A172 (cell line): ENCODE measurements around the gene ARHGEF25. TPM values are rescaled to one million over a fixed set of nuclear protein-coding genes. Genes with fewer than 3 reads are reported as not detected.
"Not testable (repeated sequence)": the region's sequence is repeated elsewhere in the genome, so short reads cannot be mapped to it uniquely, and the experiment has no call there.

Source experiments
- DNase-seq: peaks from one replicate; pipeline ENCODE4 v3.0.0-alpha.2; 2015; ENCODE audit warnings: low spot score
- total RNA-seq: library from RNA; depleted of rRNA; stranded (reverse); fragments of >200 nt; shearing (Covaris generic); gene quantifications from 2 replicates; pipeline ENCODE4 v1.2.3, GENCODE V29; 2014

The ARHGEF25 gene
- total RNA-seq, 1 experiment from 2014 or later, result 20.6 TPM

DNA sequence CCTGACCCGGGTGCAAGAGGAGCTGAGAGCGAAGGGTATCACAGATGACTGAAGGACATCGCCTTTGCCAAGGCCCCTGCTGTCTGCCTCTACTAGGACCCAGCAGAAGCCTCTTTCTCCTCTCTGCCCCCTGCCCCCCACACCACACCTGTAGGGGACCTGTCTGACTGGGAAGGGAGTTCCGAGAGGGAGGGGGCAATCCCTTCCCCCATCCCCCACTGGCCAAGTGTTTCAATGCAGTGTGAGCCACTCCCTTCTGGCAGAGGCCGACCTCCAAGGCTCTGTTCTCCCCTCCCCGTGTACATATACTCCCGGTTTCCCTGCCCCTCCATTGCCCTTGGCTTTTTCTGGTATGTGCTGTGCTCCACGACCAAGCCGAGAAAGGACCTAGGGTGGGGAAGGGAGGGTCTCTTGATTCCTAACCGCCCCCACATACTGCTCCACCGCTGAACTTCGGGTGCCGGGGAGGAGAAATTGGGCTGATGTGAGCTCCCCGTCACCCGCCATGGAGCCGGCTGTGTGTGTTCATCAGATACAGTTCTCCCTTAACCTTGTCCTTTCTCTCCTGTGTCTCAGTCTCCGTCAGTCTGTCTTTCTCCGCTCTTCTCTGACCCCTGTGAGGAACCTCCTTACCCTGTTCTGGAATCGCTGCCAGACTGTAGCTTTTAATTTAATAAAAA lies 2.0 kb upstream of the ARHGEF25 start:
- no peak for DNase-seq

DNA sequence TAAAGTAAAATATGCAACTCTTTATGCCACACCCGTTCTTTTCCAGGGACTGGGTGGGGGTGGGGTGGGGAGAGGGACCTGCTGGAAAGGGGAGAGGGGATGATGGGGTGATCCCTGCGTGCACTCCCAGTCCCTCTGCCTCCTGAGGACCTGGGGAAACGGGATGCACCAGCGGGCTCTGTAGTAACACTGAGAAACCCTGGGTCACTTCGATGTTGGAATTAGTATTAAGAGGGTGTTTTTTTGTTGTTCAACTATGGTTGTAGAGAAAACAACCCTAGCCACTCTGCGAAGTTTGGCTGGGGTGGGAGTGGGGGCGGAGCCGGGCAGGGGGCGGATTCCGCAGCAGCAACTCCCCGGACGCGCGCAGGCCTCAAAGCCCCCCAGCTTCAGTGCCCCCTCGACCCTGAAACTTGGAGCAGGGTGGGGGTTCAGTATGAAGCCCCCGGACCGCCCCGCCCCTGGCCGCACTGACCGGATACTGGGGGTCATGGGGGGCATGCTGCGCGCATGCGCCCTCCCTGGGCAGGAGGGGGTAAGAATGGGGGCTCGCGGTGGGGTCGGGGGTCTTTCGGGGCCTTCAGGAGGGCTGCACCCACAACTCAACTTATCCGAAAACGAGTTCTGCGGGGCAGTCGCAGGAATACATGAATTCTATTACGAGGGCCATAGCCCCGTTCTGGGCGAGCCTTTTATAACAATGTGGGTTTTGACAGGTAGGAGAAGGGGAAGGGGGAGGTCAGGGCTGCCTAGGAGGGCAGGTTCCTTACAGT lies 1.3 kb upstream of the ARHGEF25 start:
- no peak for DNase-seq

DNA sequence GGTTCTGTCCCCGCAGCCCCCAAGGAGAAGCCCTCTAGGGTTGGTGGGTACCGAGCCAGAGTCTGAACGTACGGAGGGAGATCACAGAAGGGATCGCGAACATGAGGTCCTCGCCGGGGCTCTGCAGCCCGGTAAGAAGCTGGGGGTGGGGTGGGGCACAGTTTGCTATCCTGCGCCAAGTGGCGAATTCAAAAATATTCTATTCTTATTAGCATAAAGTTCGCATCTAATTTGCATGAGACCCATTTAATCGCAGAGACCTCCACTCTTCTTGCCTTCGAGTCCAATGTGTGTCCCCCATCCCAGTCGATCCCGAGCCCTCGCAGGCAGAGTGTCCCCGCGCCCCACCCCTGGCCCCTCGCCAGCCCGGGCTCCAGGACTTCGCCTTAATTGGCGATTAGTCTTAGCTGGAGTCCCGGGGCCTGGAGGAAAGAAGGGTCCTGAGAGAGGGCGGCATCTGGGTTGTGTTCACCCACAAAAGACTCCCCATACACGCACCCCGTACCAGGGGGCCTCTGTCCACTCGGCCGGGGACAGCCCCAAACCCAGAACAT lies 604 bp upstream of the ARHGEF25 start:
- no peak for DNase-seq

DNA sequence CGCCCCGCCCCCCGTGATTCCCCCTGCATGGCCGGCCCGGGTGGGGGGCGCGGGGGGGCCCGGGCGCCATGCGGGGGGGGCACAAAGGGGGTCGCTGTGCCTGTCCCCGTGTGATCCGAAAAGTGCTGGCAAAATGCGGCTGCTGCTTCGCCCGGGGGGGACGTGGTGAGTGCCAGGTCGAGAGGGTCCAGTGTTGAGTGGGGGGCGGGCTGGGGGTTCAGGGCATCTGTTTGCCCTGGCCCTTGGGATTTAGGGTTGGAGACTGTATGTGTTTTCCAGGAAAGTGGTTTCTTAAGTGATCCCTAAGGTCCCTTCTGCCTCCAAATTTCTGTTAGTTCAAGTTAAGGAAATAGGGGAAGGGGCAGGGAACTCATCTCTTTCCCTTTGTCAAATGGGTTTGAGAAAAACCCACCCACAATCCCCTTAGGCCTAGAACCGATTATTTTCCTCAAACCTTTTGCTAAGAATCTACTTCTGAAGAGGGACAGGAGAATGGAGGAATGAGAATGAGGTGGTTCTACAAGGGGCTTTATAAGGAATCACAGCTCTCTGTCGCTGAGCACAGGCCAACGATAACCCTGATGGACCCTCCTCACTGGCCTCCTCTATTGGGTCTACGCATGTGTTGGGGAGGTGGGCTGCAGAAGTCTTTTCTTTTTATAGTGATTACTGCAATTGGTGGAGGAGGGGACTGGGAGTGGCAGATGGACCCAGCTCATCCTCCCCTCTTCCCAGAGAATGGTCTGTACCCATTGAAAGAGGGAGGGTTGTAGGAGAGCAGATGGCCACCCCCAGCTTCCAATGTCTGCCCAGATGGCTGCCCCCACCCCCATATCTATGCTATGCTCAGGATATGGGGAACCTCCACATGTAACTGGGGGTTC lies 834 bp downstream of the ARHGEF25 start:
- DNase-seq, result no peak

DNA sequence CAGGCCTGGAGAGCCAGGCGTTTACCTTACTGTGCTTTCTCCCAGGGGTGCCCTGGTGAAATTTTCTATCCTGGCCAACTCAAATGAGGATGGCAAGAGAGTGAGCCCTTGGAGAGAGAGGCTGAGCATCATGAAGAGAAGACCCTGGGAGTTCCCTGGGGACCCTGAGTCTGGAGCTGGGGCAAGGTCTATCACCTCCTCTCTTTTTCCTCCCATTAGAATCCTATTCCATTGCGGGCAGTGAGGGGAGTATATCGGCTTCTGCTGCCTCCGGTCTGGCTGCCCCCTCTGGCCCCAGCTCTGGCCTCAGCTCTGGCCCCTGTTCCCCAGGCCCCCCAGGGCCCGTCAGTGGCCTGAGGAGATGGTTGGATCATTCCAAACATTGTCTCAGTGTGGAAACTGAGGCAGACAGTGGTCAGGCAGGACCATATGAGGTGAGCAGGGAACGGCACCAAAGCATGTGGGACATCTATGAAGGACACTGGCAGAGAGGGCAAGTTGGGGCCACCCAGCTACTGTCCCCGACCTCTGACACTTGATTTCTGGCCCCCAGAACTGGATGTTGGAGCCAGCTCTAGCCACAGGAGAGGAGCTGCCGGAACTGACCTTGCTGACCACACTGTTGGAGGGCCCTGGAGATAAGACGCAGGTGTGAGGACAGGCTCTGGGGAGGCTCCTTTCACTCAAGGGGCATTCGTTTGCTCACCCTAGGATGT lies 1.6 kb downstream of the ARHGEF25 start:
- DNase-seq, result no peak

DNA sequence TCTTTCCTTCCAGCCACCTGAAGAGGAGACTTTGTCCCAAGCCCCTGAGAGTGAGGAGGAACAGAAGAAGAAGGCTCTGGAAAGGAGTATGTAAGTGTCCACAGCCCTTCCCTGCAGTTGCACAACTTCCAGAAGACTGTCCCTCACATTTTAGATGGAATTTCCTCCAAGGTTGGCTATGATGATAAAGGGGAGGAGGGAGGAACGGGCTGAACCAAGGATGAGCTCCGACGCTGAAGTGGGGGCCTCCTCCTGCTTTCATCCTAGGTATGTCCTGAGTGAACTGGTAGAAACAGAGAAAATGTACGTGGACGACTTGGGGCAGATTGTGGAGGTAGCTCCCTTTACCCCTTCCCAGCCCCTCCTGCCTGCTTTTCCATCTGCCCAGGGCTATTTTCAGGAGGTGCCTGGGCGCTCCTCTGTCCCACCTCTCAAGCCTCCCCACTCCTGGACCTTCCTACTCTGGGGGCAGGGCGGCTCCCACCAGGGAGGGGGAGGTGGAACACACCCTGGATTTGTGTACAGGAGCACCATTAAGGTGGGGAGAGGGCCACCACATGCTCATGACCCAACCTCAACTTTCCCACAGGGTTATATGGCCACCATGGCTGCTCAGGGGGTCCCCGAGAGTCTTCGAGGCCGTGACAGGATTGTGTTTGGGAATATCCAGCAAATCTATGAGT lies 2.3 kb downstream of the ARHGEF25 start:
- DNase-seq, result no peak

- no peak for DNase-seq
Measured at GRCh38 chr12:57614178-57614947, 3.1 kb downstream of the ARHGEF25 start.

- no peak for DNase-seq
Measured at GRCh38 chr12:57614948-57615500, 3.8 kb downstream of the ARHGEF25 start.

- DNase-seq, result no peak
Measured at GRCh38 chr12:57615637-57616036, 4.4 kb downstream of the ARHGEF25 start.

DNA sequence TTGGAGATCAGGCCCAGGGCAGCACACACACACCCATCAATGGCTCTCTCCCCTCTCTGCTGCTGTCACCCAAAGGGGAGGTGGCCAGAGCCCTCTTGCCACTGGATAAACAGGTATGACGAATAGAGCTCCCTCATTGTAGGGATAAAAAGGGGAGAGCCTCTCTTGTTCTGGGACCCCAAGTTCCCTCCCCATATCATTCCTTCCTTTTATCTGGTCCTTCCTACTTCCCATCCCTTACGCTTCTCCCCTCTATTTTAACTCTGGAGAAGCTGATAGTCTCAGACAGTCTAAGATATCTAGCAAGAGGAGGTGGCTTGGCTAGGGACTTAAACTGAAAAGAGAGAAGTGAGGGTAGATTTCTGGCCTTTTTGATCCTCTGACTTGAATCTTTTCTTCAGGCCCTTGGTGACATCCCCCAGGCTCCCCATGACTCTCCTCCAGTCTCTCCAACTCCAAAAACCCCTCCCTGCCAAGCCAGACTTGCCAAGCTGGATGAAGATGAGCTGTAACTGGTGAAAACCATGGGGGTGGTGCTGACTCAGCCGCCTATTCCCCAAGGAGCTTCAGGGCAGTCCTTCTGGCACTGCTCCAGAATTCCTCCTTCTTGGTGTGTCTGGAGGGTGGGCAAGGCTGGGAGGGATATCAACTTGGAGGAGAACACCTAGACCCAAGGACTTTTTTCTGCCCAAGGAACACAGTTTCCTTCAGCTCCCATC lies 5.3 kb downstream of the ARHGEF25 start:
- DNase-seq, result peak; percentile 19

- DNase-seq, result no peak
Measured at GRCh38 chr12:57617942-57618341, 6.7 kb downstream of the ARHGEF25 start.

GRCh38 chr12:57618431-57618830 lies 7.2 kb downstream of the ARHGEF25 start:
- DNase-seq, result not testable (repeated sequence)

GRCh38 chr12:57618966-57619433 lies 7.8 kb downstream of the ARHGEF25 start:
- no peak for DNase-seq

DNA sequence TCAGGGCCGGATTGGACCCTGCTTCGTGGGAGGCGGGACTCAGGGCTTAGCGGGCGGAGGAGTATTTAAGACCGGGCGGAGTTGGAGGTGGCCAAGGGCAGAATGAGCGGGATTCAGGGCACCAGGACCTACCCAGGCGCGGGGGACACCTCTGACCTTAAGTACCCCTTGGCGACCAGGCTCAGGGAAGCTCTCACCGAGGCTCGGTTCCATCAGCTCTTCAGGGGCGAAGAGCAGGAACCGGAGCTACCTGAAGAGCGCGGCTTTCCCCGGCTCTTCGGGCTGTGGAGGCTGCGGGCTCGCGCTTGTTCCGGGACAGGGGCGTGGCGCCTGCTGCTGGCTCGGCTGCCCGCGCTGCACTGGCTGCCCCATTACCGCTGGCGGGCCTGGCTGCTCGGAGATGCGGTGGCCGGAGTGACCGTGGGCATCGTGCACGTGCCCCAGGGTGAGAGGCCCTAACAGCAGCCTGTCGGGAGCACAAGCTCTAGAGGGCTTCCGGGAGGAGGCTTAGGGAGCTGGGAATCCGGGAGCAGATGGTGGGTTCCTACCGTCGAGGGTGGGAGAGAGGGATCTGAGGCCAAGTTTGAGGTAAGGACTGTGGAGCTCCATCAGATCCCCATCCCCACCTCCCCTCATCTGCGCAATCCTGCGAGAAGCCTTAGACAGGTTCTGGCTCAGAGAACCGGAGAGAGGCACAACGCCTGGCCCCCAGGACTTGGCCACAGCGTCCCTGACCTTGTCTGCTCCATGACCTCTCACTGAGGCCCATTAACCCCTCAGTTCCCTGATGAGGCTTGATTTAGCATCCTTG lies 8.4 kb downstream of the ARHGEF25 start:
- DNase-seq, result no peak

DNA sequence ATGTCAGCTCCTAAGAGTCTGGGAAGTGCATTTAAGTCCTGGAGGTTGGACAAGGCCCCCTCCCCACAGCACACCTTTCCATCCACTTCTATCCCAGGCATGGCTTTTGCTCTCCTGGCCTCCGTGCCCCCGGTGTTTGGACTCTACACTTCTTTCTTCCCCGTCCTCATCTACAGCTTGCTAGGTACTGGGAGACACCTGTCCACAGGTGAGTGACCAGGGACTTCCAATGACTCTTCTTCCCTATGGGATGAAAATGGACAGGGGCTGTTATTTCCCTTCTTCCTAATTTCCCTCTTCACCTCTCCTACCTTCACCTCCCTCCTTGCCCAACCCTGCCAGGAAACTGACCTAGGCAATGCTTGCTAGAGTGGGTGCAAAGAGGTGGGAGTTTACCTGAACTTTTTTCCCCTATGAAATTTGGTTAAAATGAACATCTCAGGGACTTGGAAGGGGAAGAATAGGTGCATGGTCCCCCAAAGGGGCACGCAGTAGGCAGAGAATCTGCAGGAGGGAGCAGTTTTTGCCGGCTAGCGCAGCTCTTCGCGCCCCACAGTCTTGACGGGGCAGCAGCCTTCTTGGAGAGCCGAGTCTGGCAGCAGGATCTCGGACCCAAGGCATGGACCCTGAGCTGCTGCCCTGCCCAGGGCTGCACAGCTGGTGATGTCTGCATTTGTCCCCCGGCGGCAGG lies 9.2 kb downstream of the ARHGEF25 start:
- no peak for DNase-seq

DNA sequence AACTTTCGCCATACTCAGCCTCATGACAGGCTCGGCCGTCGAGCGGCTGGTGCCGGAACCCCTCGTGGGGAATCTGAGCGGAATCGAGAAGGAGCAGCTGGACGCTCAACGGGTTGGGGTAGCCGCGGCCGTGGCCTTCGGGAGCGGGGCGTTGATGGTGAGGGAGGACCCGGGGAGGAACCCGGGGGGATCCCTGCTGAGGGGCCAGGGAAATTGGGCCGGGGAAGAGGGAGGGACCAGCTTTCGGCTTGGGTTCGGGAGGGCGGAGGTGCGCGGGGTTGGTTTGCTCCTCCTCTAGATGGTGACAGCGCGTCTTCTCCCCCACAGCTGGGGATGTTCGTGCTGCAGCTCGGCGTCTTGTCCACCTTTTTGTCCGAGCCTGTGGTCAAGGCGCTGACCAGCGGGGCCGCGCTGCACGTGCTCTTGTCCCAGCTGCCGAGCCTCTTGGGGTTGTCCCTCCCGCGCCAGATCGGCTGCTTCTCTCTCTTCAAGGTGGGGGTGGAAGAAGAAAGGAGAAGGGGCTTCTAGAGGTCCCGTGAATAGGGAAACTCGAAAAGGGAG lies 9.8 kb downstream of the ARHGEF25 start:
- no peak for DNase-seq
